ENCODE measurements around the gene FRMD4A.

DNA sequence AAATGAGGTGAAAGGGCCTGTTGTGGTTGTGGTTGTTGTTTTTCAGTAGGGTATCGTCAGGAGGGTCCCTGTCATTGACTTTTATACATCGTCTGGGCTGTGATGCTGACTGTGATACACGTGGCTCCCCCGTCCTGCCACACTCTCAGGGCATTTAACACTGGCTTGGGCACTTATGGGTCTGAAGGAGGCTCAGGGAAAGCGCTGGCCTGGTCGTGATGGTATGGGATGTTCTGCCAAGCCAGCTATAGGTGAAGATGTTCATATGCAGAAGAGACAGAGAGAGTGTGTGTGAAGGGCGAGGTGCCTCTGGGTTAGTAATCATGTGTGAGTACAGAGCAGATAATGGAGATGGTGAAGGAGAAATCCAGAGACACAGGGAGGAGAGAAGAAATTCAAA lies 585.5 kb downstream of the FRMD4A start:
- TF ChIP-seq CTCF (IDR thresholded peaks at IDR 0.05) (no peak), EZH2 (IDR thresholded peaks at IDR 0.05) (no peak), EZH2phosphoT487 (IDR thresholded peaks at IDR 0.05) (no peak)

Data from neural progenitor cell (in vitro differentiated cells).